ENCODE data around the gene KRT34. TPM values are rescaled to one million over a fixed set of nuclear protein-coding genes. Genes with fewer than 3 reads are reported as not detected.

KRT34 gene
- total and polyA plus RNA-seq, 2 experiments from 2014 or later, result 0.20 TPM; not detected in 1

DNA sequence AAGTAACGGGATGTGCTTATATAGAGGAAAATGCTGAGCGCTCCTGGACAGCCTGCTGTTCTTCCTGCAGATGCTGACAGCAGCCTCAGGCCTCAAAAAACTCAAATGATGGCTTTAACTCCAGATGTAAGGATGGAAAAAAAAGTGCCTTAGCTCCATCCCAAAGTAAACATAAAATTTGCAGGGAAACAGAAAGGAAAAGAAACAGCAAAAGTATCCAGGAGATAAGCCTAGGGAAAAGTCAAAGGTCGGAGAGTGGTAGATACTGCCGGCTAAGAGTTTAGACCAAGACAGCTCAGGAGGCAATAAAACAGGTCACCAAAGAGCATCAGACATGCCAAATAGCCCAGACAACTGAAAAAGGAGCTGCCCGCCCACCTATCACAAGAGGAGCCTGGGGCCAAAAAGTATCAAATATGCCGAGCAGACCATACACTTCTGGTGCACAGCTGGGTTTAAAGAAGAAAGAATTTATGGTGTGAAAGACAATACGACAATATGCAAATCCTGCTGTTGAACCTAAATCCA is 8.4 kb upstream of the KRT34 start:
- Histone ChIP-seq H3K9me2 (replicated peaks; ENCODE audit: insufficient read depth) (no peaks in the 10 kb centered on the region), H3K4me1 (ENCODE audit: insufficient read depth) (no peaks in the 10 kb centered on the region), H4K20me1 (ENCODE audit: insufficient read depth, poor library complexity, severe bottlenecking) (no peaks in the 10 kb centered on the region), H3K9me3 (ENCODE audit: low read depth) (no peaks in the 10 kb centered on the region), H3K36me3 (replicated peaks; ENCODE audit: insufficient read depth, low read depth) (no peaks in the 10 kb centered on the region), H3K27me3 (no peaks in the 10 kb centered on the region), H3K4me3 (no peak overlapping the region), H3K4me2 (no peak overlapping the region), H2AFZ (no peak overlapping the region), H3K27ac (no peak overlapping the region), H3K79me2 (no peaks in the 10 kb centered on the region)
- WGBS (ENCODE audit: low lambda C conversion rate, missing lambda C conversion rate), result 27% methylated on average over 7 of the region's 7 CpGs
- DNase-seq (ENCODE audit: low spot score), result no peak
- TF ChIP-seq, protein P1, sequence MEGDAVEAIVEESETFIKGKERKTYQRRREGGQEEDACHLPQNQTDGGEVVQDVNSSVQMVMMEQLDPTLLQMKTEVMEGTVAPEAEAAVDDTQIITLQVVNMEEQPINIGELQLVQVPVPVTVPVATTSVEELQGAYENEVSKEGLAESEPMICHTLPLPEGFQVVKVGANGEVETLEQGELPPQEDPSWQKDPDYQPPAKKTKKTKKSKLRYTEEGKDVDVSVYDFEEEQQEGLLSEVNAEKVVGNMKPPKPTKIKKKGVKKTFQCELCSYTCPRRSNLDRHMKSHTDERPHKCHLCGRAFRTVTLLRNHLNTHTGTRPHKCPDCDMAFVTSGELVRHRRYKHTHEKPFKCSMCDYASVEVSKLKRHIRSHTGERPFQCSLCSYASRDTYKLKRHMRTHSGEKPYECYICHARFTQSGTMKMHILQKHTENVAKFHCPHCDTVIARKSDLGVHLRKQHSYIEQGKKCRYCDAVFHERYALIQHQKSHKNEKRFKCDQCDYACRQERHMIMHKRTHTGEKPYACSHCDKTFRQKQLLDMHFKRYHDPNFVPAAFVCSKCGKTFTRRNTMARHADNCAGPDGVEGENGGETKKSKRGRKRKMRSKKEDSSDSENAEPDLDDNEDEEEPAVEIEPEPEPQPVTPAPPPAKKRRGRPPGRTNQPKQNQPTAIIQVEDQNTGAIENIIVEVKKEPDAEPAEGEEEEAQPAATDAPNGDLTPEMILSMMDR (IDR thresholded peaks at IDR 0.05; ENCODE audit: poor library complexity), result no peak
- TF ChIP-seq EZH2 (IDR thresholded peaks at IDR 0.05; ENCODE audit: borderline replicate concordance), result no peak
- TF ChIP-seq EZH2phosphoT487 (IDR thresholded peaks at IDR 0.05; ENCODE audit: low read depth, severe bottlenecking, unreplicated experiment), result no peak

DNA sequence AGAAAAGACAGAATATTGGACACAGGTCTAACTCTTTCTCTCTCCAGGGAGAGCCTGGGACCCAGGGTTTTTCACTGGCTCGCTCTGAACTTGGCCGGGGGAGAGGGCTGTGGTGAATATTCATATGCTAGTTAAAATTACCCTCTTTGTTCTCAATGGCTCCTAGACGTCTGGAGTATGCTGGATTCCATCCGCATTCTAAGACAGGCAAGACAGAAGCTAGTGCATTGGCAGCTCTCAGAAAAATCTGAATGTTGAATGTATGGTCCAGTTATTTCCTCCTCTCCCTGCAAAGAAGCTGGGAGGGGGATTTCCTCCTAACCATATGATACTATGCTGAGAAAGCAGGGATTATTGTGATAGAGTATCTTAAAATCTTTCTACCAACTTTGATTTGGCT is 5.6 kb upstream of the KRT34 start:
- 84% methylated on average over 4 of the region's 4 CpGs for WGBS (ENCODE audit: low lambda C conversion rate, missing lambda C conversion rate)
- H3K36me3 ChIP-seq (replicated peaks; ENCODE audit: insufficient read depth, low read depth), result no peaks in the 10 kb centered on the region
- H3K9me3 ChIP-seq (ENCODE audit: low read depth), result no peaks in the 10 kb centered on the region
- DNase-seq (ENCODE audit: low spot score), result no peak
- no peak overlapping the region for H3K4me3 ChIP-seq
- H2AFZ ChIP-seq, result no peak overlapping the region
- H3K4me2 ChIP-seq, result no peak overlapping the region
- no peaks in the 10 kb centered on the region for H4K20me1 ChIP-seq (ENCODE audit: insufficient read depth, poor library complexity, severe bottlenecking)
- no peaks in the 10 kb centered on the region for H3K4me1 ChIP-seq (ENCODE audit: insufficient read depth)
- no peaks in the 10 kb centered on the region for H3K27me3 ChIP-seq
- H3K9me2 ChIP-seq (replicated peaks; ENCODE audit: insufficient read depth), result no peaks in the 10 kb centered on the region
- TF ChIP-seq, protein P1 (IDR thresholded peaks at IDR 0.05; ENCODE audit: poor library complexity), result no peak
- TF ChIP-seq EZH2 (IDR thresholded peaks at IDR 0.05; ENCODE audit: borderline replicate concordance) (no peak), EZH2phosphoT487 (IDR thresholded peaks at IDR 0.05; ENCODE audit: low read depth, severe bottlenecking, unreplicated experiment) (no peak)
- no peaks in the 10 kb centered on the region for H3K79me2 ChIP-seq
- H3K27ac ChIP-seq, result no peak overlapping the region

DNA sequence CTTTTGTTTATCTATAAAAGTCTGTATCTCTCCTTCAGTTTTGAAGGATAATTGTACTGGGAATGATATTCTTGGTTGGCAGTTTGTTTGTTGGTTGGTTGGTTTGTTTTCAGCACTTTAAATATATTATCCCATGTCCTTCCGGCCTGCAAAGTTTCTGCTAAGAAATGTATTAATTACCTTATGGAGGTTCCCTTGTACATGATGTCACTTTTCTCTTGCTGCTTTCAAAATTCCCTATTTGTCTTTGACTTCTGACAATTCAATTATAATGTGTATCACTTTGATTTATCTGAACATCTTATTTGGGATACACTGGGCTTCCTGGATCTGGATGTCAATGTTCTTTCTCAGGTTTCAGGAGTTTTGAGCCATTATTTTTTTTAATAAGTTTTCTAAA is 4.1 kb upstream of the KRT34 start:
- Histone ChIP-seq H3K4me1 (ENCODE audit: insufficient read depth) (no peaks in the 10 kb centered on the region), H4K20me1 (ENCODE audit: insufficient read depth, poor library complexity, severe bottlenecking) (no peaks in the 10 kb centered on the region), H3K4me3 (no peak overlapping the region), H3K9me3 (ENCODE audit: low read depth) (no peaks in the 10 kb centered on the region), H3K4me2 (no peak overlapping the region), H3K27me3 (no peaks in the 10 kb centered on the region), H3K36me3 (replicated peaks; ENCODE audit: insufficient read depth, low read depth) (no peaks in the 10 kb centered on the region), H2AFZ (no peak overlapping the region), H3K79me2 (no peaks in the 10 kb centered on the region), H3K27ac (no peak overlapping the region), H3K9me2 (replicated peaks; ENCODE audit: insufficient read depth) (no peaks in the 10 kb centered on the region)
- TF ChIP-seq EZH2 (IDR thresholded peaks at IDR 0.05; ENCODE audit: borderline replicate concordance) (no peak), EZH2phosphoT487 (IDR thresholded peaks at IDR 0.05; ENCODE audit: low read depth, severe bottlenecking, unreplicated experiment) (no peak)
- TF ChIP-seq, protein P1 (IDR thresholded peaks at IDR 0.05; ENCODE audit: poor library complexity), result no peak
- no peak for DNase-seq (ENCODE audit: low spot score)
- 98% methylated on average over 1 of the region's 1 CpG for WGBS (ENCODE audit: low lambda C conversion rate, missing lambda C conversion rate)

DNA sequence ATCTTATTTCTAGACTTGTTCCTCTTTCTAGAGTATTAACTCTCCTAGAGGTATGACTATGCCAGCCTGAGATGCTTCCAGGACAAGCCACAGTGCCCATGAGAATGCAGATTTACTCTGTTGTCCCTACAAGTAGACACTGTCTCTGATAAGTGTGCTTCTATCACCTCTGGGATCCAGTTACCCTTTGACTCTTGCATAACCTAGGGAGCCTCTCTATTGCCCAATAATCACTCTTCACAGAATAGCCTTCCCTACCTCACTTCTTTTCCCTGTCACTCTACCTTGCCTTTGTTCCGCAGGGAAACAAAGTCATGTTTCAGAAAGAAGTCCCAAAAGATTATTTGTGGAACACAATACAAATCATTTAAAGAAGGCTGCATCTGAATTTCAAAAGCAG is 1.6 kb upstream of the KRT34 start:
- Histone ChIP-seq H3K4me1 (ENCODE audit: insufficient read depth) (no peaks in the 10 kb centered on the region), H3K27ac (no peak overlapping the region), H3K9me3 (ENCODE audit: low read depth) (no peaks in the 10 kb centered on the region), H3K36me3 (replicated peaks; ENCODE audit: insufficient read depth, low read depth) (no peaks in the 10 kb centered on the region), H3K9me2 (replicated peaks; ENCODE audit: insufficient read depth) (no peaks in the 10 kb centered on the region), H2AFZ (no peak overlapping the region), H3K27me3 (no peaks in the 10 kb centered on the region), H3K79me2 (no peaks in the 10 kb centered on the region), H3K4me3 (no peak overlapping the region), H4K20me1 (ENCODE audit: insufficient read depth, poor library complexity, severe bottlenecking) (no peaks in the 10 kb centered on the region), H3K4me2 (no peak overlapping the region)
- no peak for DNase-seq (ENCODE audit: low spot score)
- TF ChIP-seq EZH2 (IDR thresholded peaks at IDR 0.05; ENCODE audit: borderline replicate concordance) (no peak), EZH2phosphoT487 (IDR thresholded peaks at IDR 0.05; ENCODE audit: low read depth, severe bottlenecking, unreplicated experiment) (no peak)
- TF ChIP-seq, protein P1 (IDR thresholded peaks at IDR 0.05; ENCODE audit: poor library complexity), result no peak
- WGBS (ENCODE audit: low lambda C conversion rate, missing lambda C conversion rate), result 90% methylated on average over 1 of the region's 1 CpG

All from hepatocyte (in vitro differentiated cells).